IMR-90 (cell line): Measurements from ENCODE around the gene DEFB129. TPM values are rescaled to one million over a fixed set of nuclear protein-coding genes. Genes with fewer than 3 reads are reported as not detected.
"Not testable (repeated sequence)": the region's sequence is repeated elsewhere in the genome, so short reads cannot be mapped to it uniquely, and the experiment has no call there.

Source experiments
- ATAC-seq: fragments of 200-7000 bp; cut with Tn5 transposase; 2 replicates; pipeline ENCODE4 v1.9.1; 2020; ENCODE audit warnings: low read depth, mild to moderate bottlenecking, moderate library complexity
- BruUV-seq: library from RNA; stranded (reverse); fragments of 400-500 nt; replicated peaks from 2 replicates; lab custom pipeline; 2021; lab: Mats Ljungman, UMichigan
- CTCF ChIA-PET: fragments of 300-600 bp; formaldehyde crosslinking; extraction: SDS; loops from one replicate; lab custom pipeline; 2021; ENCODE audit warnings: antibody characterized with exemption; lab: Yijun Ruan, JAX
- POLR2A ChIA-PET: fragments of 300-600 bp; sonication (Branson Sonifier 250); formaldehyde crosslinking; loops from one replicate; lab custom pipeline; 2022; ENCODE audit warnings: antibody characterized with exemption; ENCODE audit not compliant: unreplicated experiment; lab: Charles Lee
- DNase-seq: peaks from one replicate; pipeline ENCODE4 v3.0.0; 2013
- H2AFZ ChIP-seq: replicated peaks from 2 replicates; pipeline ENCODE3; 2013; ENCODE audit warnings: low read length, mild to moderate bottlenecking; ENCODE audit not compliant: poor library complexity
- H2AK5ac ChIP-seq: 2 replicates; pipeline ENCODE4 v1.6.1; 2013; ENCODE audit warnings: low read depth, low read length, inconsistent platforms
- H2AK9ac ChIP-seq: replicated peaks from 2 replicates; pipeline ENCODE3; 2013; ENCODE audit warnings: mild to moderate bottlenecking, low read depth, low read length, moderate library complexity; ENCODE audit not compliant: poor library complexity
- H2BK120ac ChIP-seq: 2 replicates; pipeline ENCODE4 v1.6.1; 2013; ENCODE audit warnings: low read depth, low read length, inconsistent platforms
- H2BK15ac ChIP-seq: 3 replicates; pipeline ENCODE4 v1.6.1; 2013; ENCODE audit warnings: low read depth, low read length, inconsistent platforms
- H2BK20ac ChIP-seq: 2 replicates; pipeline ENCODE4 v1.6.1; 2013; ENCODE audit warnings: low read depth, mild to moderate bottlenecking, inconsistent platforms, low read length, moderate library complexity
- H2BK5ac ChIP-seq: 2 replicates; pipeline ENCODE4 v1.6.1; 2013; ENCODE audit warnings: mild to moderate bottlenecking, low read depth, low read length, inconsistent platforms; ENCODE audit not compliant: poor library complexity, severe bottlenecking
- H3K14ac ChIP-seq: replicated peaks from 2 replicates; pipeline ENCODE4 v1.6.1; 2013; ENCODE audit warnings: low read depth, low read length, inconsistent platforms
- H3K18ac ChIP-seq: 2 replicates; pipeline ENCODE4 v1.6.1; 2013; ENCODE audit warnings: low read depth, low read length, control low read depth
- H3K23ac ChIP-seq: 2 replicates; pipeline ENCODE4 v1.6.1; 2013; ENCODE audit warnings: low read depth, low read length, inconsistent platforms
- H3K27ac ChIP-seq: 2 replicates; pipeline ENCODE4 v1.5.1; 2013; ENCODE audit warnings: mild to moderate bottlenecking, control low read depth, low read length; ENCODE audit not compliant: insufficient read depth
- H3K27me3 ChIP-seq: 2 replicates; pipeline ENCODE4 v1.6.1; 2013; ENCODE audit warnings: low read length; ENCODE audit not compliant: control insufficient read depth, insufficient read depth
- H3K36me3 ChIP-seq: 2 replicates; pipeline ENCODE4 v1.6.1; 2013; ENCODE audit warnings: low read length, mixed read lengths; ENCODE audit not compliant: control insufficient read depth, insufficient read depth
- H3K4ac ChIP-seq: 2 replicates; pipeline ENCODE4 v1.6.1; 2013; ENCODE audit warnings: low read depth, low read length, inconsistent platforms
- H3K4me1 ChIP-seq: 2 replicates; pipeline ENCODE4 v1.6.1; 2013; ENCODE audit warnings: low read length, mixed read lengths; ENCODE audit not compliant: control insufficient read depth, insufficient read depth
- H3K4me2 ChIP-seq: 2 replicates; pipeline ENCODE4 v1.6.1; 2013; ENCODE audit warnings: low read depth, mild to moderate bottlenecking, control low read depth, low read length, moderate library complexity
- H3K4me3 ChIP-seq: 2 replicates; pipeline ENCODE4 v1.5.1; 2013; ENCODE audit warnings: low read depth, mild to moderate bottlenecking, control low read depth, low read length, moderate library complexity; ENCODE audit not compliant: insufficient read depth
- H3K56ac ChIP-seq: 2 replicates; pipeline ENCODE4 v1.6.1; 2013; ENCODE audit warnings: low read length, inconsistent platforms; ENCODE audit not compliant: insufficient read depth; ENCODE audit errors: extremely low read depth
- H3K79me1 ChIP-seq, 2 experiments: 2 replicates each; pipeline ENCODE4 v1.6.1; 2013; ENCODE audit warnings: low read length in 2 of 2, inconsistent platforms in 1 of 2, low read depth in 1 of 2
- H3K9ac ChIP-seq: 2 replicates; pipeline ENCODE4 v1.6.1; 2013; ENCODE audit warnings: low read depth, low read length, control low read depth
- H3K9me1 ChIP-seq: 2 replicates; pipeline ENCODE4 v1.6.1; 2013; ENCODE audit warnings: low read length, inconsistent platforms; ENCODE audit not compliant: insufficient read depth
- H3K9me3 ChIP-seq: 2 replicates; pipeline ENCODE4 v1.6.1; 2013; ENCODE audit warnings: low read length; ENCODE audit not compliant: control insufficient read depth, insufficient read depth
- H4K20me1 ChIP-seq: 2 replicates; pipeline ENCODE4 v1.6.1; 2013; ENCODE audit warnings: low read length, inconsistent platforms; ENCODE audit not compliant: insufficient read depth
- H4K5ac ChIP-seq: 2 replicates; pipeline ENCODE4 v1.6.1; 2013; ENCODE audit warnings: mild to moderate bottlenecking, low read depth, low read length, control low read depth
- H4K8ac ChIP-seq, 2 experiments: 2 replicates each; pipeline ENCODE4 v1.6.1; 2013; ENCODE audit warnings: low read depth in 2 of 2, low read length in 2 of 2, control low read depth in 1 of 2, inconsistent platforms in 1 of 2
- H4K91ac ChIP-seq: 2 replicates; pipeline ENCODE4 v1.6.1; 2013; ENCODE audit warnings: low read depth, low read length, inconsistent platforms; ENCODE audit not compliant: insufficient read depth
- CEBPB ChIP-seq: IDR thresholded peaks from 2 replicates; pipeline ENCODE4 v1.6.1; 2012; ENCODE audit warnings: low read depth, low read length, improper control_type of control experiment
- CHD1 ChIP-seq: IDR thresholded peaks from 2 replicates; pipeline ENCODE4 v1.6.1; 2012; ENCODE audit warnings: low read depth, low read length, improper control_type of control experiment
- FOS ChIP-seq: fragments of 150-350 bp; IDR thresholded peaks from 2 replicates; pipeline ENCODE4 v1.6.1; 2016; ENCODE audit warnings: low read depth, low read length
- MAZ ChIP-seq: IDR thresholded peaks from 2 replicates; pipeline ENCODE4 v1.6.1; 2012; ENCODE audit warnings: low read depth, mild to moderate bottlenecking, low read length, improper control_type of control experiment, moderate library complexity, borderline replicate concordance
- MXI1 ChIP-seq: IDR thresholded peaks from 2 replicates; pipeline ENCODE4 v1.6.1; 2012; ENCODE audit warnings: low read depth, mild to moderate bottlenecking, low read length, moderate library complexity, borderline replicate concordance
- POLR2A ChIP-seq: IDR thresholded peaks from 2 replicates; pipeline ENCODE4 v1.6.1; 2012; ENCODE audit warnings: mild to moderate bottlenecking, low read depth, low read length
- RAD21 ChIP-seq: IDR thresholded peaks from 2 replicates; pipeline ENCODE4 v1.6.1; 2012; ENCODE audit warnings: low read length, improper control_type of control experiment
- RCOR1 ChIP-seq: IDR thresholded peaks from 2 replicates; pipeline ENCODE4 v1.6.1; 2012; ENCODE audit warnings: mild to moderate bottlenecking, low read length, improper control_type of control experiment; ENCODE audit not compliant: insufficient replicate concordance
- SMC3 ChIP-seq: fragments of 150-350 bp; IDR thresholded peaks from 2 replicates; pipeline ENCODE4 v1.6.1; 2016; ENCODE audit warnings: low read depth, mild to moderate bottlenecking, antibody characterized with exemption, low read length, moderate library complexity
- WGBS, 2 experiments: methylation state at CpG; one replicate each; pipeline versions ENCODE4 v1.1.5 to v1.1.7; 2013; ENCODE audit warnings: missing lambda C conversion rate in 2 of 2; ENCODE audit not compliant: insufficient read length in 1 of 2; ENCODE audit errors: extremely low coverage in 2 of 2; 5-methylcytosine and 5-hydroxymethylcytosine counted together
- dilution Hi-C: fragments of 300-500 bp; cut with HindIII; formaldehyde crosslinking; loops from one replicate; pipeline ENCODE4 v1.14.3; 2018; ENCODE audit warnings: low sequenced_read_pairs; ENCODE audit not compliant: unreplicated experiment
- in situ Hi-C: fragments of 300-500 bp; cut with MboI; formaldehyde crosslinking; loops from 3 replicates; pipeline ENCODE4 v1.14.3; 2019; ENCODE audit warnings: low sequenced_read_pairs, inconsistent platforms, mixed read lengths
- intact Hi-C: fragments of 100-400 bp; cut with micrococcal nuclease; formaldehyde crosslinking; loops from 2 replicates; pipeline ENCODE4 v1.10.0; 2022
- polyA plus RNA-seq, 3 experiments: library from polyadenylated mRNA; depleted of rRNA; stranded (reverse); fragments of >200 nt; gene quantifications; 2 replicates each; pipeline ENCODE4 v1.2.3, GENCODE V29; 2012; ENCODE audit warnings: low replicate concordance in 1 of 3
- total RNA-seq: library from RNA; depleted of rRNA; stranded (reverse); fragments of >200 nt; gene quantifications from 2 replicates; pipeline ENCODE4 v1.2.3, GENCODE V29; 2012
- TF ChIP-seq, protein P1 (sequence below): fragments of 150-350 bp; IDR thresholded peaks from 2 replicates; pipeline ENCODE4 v1.6.1; 2016; ENCODE audit warnings: low read depth, mild to moderate bottlenecking, low read length, moderate library complexity, borderline replicate concordance

Gene DEFB129
- total and polyA plus RNA-seq, 2 of the 4 experiments (the other 2 are of a cell fraction) = not detected

- Histone ChIP-seq H2AK5ac (no peak overlapping the region), H2BK5ac (no peak overlapping the region), H2BK120ac (no peak overlapping the region), H3K4me3 (no peak overlapping the region), H3K4ac (no peak overlapping the region), H3K14ac (no peak overlapping the region), H2BK15ac (no peak overlapping the region), H2AK9ac (no peak overlapping the region), H3K4me1 (no peaks in the 10 kb centered on the region), H3K9me1 (no peaks in the 10 kb centered on the region), H3K36me3 (no peaks in the 10 kb centered on the region), H3K56ac (no peak overlapping the region), H3K9ac (no peak overlapping the region), H3K27ac (no peak overlapping the region), H3K18ac (no peak overlapping the region), H4K5ac (no peak overlapping the region), H3K4me2 (no peak overlapping the region), H4K20me1 (no peaks in the 10 kb centered on the region), H2BK20ac (no peak overlapping the region), H2AFZ (no peak overlapping the region), H4K91ac (no peak overlapping the region), H3K9me3 (no peaks in the 10 kb centered on the region), H3K79me1 (no peaks in the 10 kb centered on the region), H3K23ac (no peak overlapping the region), H4K8ac (no peak overlapping the region), H3K27me3 (peaks cover 13% of the 10 kb centered on the region)
- CTCF ChIA-PET = no interaction called here
- DNase-seq (no peak), ATAC-seq (no peak)
- BruUV-seq = no TSS peak
- no CpG with 5 or more reads among the region's 2 CpGs for WGBS, 2 experiments
- dilution Hi-C loops (no loop called here), intact Hi-C loops (no loop called here), in situ Hi-C loops (no loop called here)
- TF ChIP-seq MXI1 (no peak), POLR2A (no peak), FOS (no peak), RCOR1 (no peak), MAZ (no peak), SMC3 (no peak), RAD21 (no peak), CHD1 (no peak), CEBPB (no peak)
- TF ChIP-seq, protein P1, sequence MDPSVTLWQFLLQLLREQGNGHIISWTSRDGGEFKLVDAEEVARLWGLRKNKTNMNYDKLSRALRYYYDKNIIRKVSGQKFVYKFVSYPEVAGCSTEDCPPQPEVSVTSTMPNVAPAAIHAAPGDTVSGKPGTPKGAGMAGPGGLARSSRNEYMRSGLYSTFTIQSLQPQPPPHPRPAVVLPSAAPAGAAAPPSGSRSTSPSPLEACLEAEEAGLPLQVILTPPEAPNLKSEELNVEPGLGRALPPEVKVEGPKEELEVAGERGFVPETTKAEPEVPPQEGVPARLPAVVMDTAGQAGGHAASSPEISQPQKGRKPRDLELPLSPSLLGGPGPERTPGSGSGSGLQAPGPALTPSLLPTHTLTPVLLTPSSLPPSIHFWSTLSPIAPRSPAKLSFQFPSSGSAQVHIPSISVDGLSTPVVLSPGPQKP = no peak
- POLR2A ChIA-PET = no interaction called here
Observed at GRCh38 chr20:252801-253200, 25.7 kb downstream of the DEFB129 start.

GRCh38 chr20:253447-253846 lies 26.4 kb downstream of the DEFB129 start:
- H2BK15ac ChIP-seq, H3K14ac ChIP-seq, H2AK9ac ChIP-seq, H2BK120ac ChIP-seq, H3K36me3 ChIP-seq, H4K8ac ChIP-seq, H3K9ac ChIP-seq, H3K18ac ChIP-seq, H3K4me1 ChIP-seq, H3K27ac ChIP-seq, H3K56ac ChIP-seq, H2AK5ac ChIP-seq, H3K23ac ChIP-seq, H3K9me1 ChIP-seq, dilution Hi-C loops, in situ Hi-C loops, H2BK5ac ChIP-seq, CTCF ChIA-PET, ATAC-seq, H3K4me3 ChIP-seq, H4K91ac ChIP-seq, intact Hi-C loops, DNase-seq, H4K20me1 ChIP-seq, BruUV-seq, H2AFZ ChIP-seq, POLR2A ChIA-PET, H4K5ac ChIP-seq, H2BK20ac ChIP-seq, H3K4ac ChIP-seq, H3K9me3 ChIP-seq, H3K79me1 ChIP-seq, H3K4me2 ChIP-seq: not testable (repeated sequence)
- WGBS, 2 experiments = no CpG with 5 or more reads among the region's 6 CpGs
- peaks cover 17% of the 10 kb centered on the region for H3K27me3 ChIP-seq
